Neutrophil (primary cell): ENCODE measurements around the gene PPP1R1B.

Experiments used
- H3K27ac ChIP-seq: fragments of 200-600 bp; sonication (generic); 2 replicates; pipeline ENCODE4 v1.5.1; 2016; ENCODE audit warnings: mild to moderate bottlenecking, moderate library complexity
- H3K27me3 ChIP-seq: fragments of 200-600 bp; sonication (generic); 2 replicates; pipeline ENCODE4 v1.6.0; 2016; ENCODE audit warnings: mild to moderate bottlenecking
- H3K36me3 ChIP-seq: fragments of 200-600 bp; sonication (generic); 2 replicates; pipeline ENCODE4 v1.5.1; 2017
- H3K4me1 ChIP-seq, 2 experiments: fragments of 200-600 bp in 1 of 2; sonication (generic) in 1 of 2; 1 replicate in 1 of 2; 2 replicates in 1 of 2; pipeline versions ENCODE4 v1.5.1 to v1.6.1; 2013 to 2016; ENCODE audit warnings: low read depth in 1 of 2, low read length in 1 of 2, mild to moderate bottlenecking in 1 of 2, moderate library complexity in 1 of 2; ENCODE audit not compliant: control insufficient read depth in 1 of 2, insufficient read depth in 1 of 2
- H3K4me3 ChIP-seq, 2 experiments: fragments of 200-600 bp in 1 of 2; sonication (generic) in 1 of 2; 1 replicate in 1 of 2; 2 replicates in 1 of 2; pipeline ENCODE4 v1.5.1; 2013 to 2016; ENCODE audit warnings: low read depth in 1 of 2, low read length in 1 of 2, mild to moderate bottlenecking in 1 of 2, moderate library complexity in 1 of 2
- H3K9me3 ChIP-seq: fragments of 200-600 bp; sonication (generic); 2 replicates; pipeline ENCODE4 v1.5.1; 2016
- CTCF ChIP-seq: fragments of 200-600 bp; sonication (generic); IDR thresholded peaks from 2 replicates; pipeline ENCODE4 v1.5.1; 2016; ENCODE audit warnings: antibody characterized with exemption

The PPP1R1B gene

GRCh38 chr17:39631403-39631802, 4.7 kb downstream of the PPP1R1B start:
- Histone ChIP-seq H3K27me3 (peaks cover 25% of the 10 kb centered on the region), H3K27ac (no peak overlapping the region), H3K4me1 (peaks cover 88 to 92% of the 10 kb centered on the region in 2 experiments), H3K4me3 (no peak overlapping the region), H3K36me3 (no peaks in the 10 kb centered on the region), H3K9me3 (no peaks in the 10 kb centered on the region)
- TF ChIP-seq CTCF = no peak

GRCh38 chr17:39632153-39632941, 5.6 kb downstream of the PPP1R1B start:
- Histone ChIP-seq H3K36me3 (no peaks in the 10 kb centered on the region), H3K9me3 (no peaks in the 10 kb centered on the region), H3K4me1 (peaks cover 88% of the 10 kb centered on the region in 2 experiments), H3K27ac (no peak overlapping the region), H3K27me3 (peaks cover 15% of the 10 kb centered on the region), H3K4me3 (no peak overlapping the region)
- no peak for TF ChIP-seq CTCF

GRCh38 chr17:39633570-39634183, 6.9 kb downstream of the PPP1R1B start:
- H3K9me3 ChIP-seq = no peaks in the 10 kb centered on the region
- peaks cover 2% of the 10 kb centered on the region for H3K27me3 ChIP-seq
- no peak overlapping the region for H3K27ac ChIP-seq
- H3K4me1 ChIP-seq = peaks cover 94 to 95% of the 10 kb centered on the region in 2 experiments
- no peak overlapping the region for H3K4me3 ChIP-seq
- TF ChIP-seq CTCF = no peak
- H3K36me3 ChIP-seq = no peaks in the 10 kb centered on the region

- H3K9me3 ChIP-seq = no peaks in the 10 kb centered on the region
- TF ChIP-seq CTCF = peak; percentile 66
- H3K4me1 ChIP-seq = peaks cover 90 to 95% of the 10 kb centered on the region in 2 experiments
- peak overlapping the region; percentile 91 for H3K27ac ChIP-seq
- H3K4me3 ChIP-seq = no peak overlapping the region
- no peaks in the 10 kb centered on the region for H3K27me3 ChIP-seq
- H3K36me3 ChIP-seq = no peaks in the 10 kb centered on the region
Observed at GRCh38 chr17:39634384-39634871, 7.7 kb downstream of the PPP1R1B start.

GRCh38 chr17:39635614-39636176, 8.9 kb downstream of the PPP1R1B start:
- no peaks in the 10 kb centered on the region for H3K36me3 ChIP-seq
- no peak for TF ChIP-seq CTCF

More at GRCh38 chr17:39635614-39636176, 8.9 kb downstream of the PPP1R1B start:
- Histone ChIP-seq H3K27ac (peak overlapping the region; percentile 91), H3K4me3 (peak overlapping the region in 1 of 2 experiments; percentile 89), H3K4me1 (peaks cover 89 to 95% of the 10 kb centered on the region in 2 experiments), H3K9me3 (no peaks in the 10 kb centered on the region), H3K27me3 (no peaks in the 10 kb centered on the region)
